ENCODE data around the gene LST1. TPM values are rescaled to one million over a fixed set of nuclear protein-coding genes. Genes with fewer than 3 reads are reported as not detected.

Gene LST1
- total RNA-seq, 1 experiment from 2014 or later: not detected

DNA sequence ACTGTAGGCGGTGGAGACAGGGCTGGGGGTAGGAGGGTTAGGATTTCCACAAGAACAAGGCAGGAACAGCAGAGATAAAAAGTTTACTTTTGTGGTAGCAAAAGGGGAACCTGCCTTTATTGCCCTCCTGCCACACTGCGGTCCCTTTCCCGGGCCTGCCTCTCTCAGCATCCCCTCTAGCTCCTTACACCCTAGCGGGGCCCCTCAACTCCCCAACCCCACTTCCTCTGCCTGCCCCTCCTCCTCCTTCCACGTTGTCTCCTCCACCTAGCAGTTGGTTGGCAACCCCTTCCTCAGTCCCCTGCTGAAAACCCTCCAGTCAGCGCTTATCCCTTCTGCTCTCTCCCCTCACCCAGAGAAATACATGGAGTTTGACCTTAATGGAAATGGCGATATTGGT, 29.7 kb downstream of the LST1 start:
- intact Hi-C loops (cut with micrococcal nuclease; ENCODE audit: unreplicated experiment) (no loop called here), in situ Hi-C loops (cut with HindIII; ENCODE audit: low pct_unique_long_range_greater_than_20kb, low sequenced_read_pairs) (no loop called here)
- no peak for ATAC-seq
- H3K4me3 ChIP-seq (ENCODE audit: low read depth in 2 of 2, low read length in 2 of 2): no peak overlapping the region
- no peaks in the 10 kb centered on the region for H3K9me3 ChIP-seq (ENCODE audit: control insufficient read depth, insufficient read depth, low read depth, low read length)
- no peak for DNase-seq (ENCODE audit: low read depth, low spot score)
- ChIA-PET POLR2A (no interaction called here), CTCF (no interaction called here)
- H3K27ac ChIP-seq (ENCODE audit: low read length): no peak overlapping the region
- H3K27me3 ChIP-seq (ENCODE audit: control insufficient read depth, insufficient read depth, low read length): no peaks in the 10 kb centered on the region
- TF ChIP-seq POLR2AphosphoS5 (IDR thresholded peaks at IDR 0.05; ENCODE audit: low read depth, low read length): no peak
- TF ChIP-seq SIN3A (IDR thresholded peaks at IDR 0.05; ENCODE audit: borderline replicate concordance, insufficient read depth, low read depth, low read length): no peak
- TF ChIP-seq, protein P1, sequence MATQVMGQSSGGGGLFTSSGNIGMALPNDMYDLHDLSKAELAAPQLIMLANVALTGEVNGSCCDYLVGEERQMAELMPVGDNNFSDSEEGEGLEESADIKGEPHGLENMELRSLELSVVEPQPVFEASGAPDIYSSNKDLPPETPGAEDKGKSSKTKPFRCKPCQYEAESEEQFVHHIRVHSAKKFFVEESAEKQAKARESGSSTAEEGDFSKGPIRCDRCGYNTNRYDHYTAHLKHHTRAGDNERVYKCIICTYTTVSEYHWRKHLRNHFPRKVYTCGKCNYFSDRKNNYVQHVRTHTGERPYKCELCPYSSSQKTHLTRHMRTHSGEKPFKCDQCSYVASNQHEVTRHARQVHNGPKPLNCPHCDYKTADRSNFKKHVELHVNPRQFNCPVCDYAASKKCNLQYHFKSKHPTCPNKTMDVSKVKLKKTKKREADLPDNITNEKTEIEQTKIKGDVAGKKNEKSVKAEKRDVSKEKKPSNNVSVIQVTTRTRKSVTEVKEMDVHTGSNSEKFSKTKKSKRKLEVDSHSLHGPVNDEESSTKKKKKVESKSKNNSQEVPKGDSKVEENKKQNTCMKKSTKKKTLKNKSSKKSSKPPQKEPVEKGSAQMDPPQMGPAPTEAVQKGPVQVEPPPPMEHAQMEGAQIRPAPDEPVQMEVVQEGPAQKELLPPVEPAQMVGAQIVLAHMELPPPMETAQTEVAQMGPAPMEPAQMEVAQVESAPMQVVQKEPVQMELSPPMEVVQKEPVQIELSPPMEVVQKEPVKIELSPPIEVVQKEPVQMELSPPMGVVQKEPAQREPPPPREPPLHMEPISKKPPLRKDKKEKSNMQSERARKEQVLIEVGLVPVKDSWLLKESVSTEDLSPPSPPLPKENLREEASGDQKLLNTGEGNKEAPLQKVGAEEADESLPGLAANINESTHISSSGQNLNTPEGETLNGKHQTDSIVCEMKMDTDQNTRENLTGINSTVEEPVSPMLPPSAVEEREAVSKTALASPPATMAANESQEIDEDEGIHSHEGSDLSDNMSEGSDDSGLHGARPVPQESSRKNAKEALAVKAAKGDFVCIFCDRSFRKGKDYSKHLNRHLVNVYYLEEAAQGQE (IDR thresholded peaks at IDR 0.05; ENCODE audit: insufficient read depth in 1 of 2, low read depth in 2 of 2, low read length in 1 of 2): no peak
- no peak for TF ChIP-seq TCF7L2 (IDR thresholded peaks at IDR 0.05; ENCODE audit: low read depth, low read length)
- TF ChIP-seq, protein P2, sequence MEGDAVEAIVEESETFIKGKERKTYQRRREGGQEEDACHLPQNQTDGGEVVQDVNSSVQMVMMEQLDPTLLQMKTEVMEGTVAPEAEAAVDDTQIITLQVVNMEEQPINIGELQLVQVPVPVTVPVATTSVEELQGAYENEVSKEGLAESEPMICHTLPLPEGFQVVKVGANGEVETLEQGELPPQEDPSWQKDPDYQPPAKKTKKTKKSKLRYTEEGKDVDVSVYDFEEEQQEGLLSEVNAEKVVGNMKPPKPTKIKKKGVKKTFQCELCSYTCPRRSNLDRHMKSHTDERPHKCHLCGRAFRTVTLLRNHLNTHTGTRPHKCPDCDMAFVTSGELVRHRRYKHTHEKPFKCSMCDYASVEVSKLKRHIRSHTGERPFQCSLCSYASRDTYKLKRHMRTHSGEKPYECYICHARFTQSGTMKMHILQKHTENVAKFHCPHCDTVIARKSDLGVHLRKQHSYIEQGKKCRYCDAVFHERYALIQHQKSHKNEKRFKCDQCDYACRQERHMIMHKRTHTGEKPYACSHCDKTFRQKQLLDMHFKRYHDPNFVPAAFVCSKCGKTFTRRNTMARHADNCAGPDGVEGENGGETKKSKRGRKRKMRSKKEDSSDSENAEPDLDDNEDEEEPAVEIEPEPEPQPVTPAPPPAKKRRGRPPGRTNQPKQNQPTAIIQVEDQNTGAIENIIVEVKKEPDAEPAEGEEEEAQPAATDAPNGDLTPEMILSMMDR (IDR thresholded peaks at IDR 0.05): no peak
- H3K36me3 ChIP-seq (ENCODE audit: control insufficient read depth, insufficient read depth, low read length): no peaks in the 10 kb centered on the region
- H3K4me1 ChIP-seq (ENCODE audit: control insufficient read depth, insufficient read depth, low read length): 0 out of 2 replicates have a peak, but pooled peaks cover 3% of the 10 kb centered on the region
- no TSS peak for BruUV-seq (replicated peaks)

DNA sequence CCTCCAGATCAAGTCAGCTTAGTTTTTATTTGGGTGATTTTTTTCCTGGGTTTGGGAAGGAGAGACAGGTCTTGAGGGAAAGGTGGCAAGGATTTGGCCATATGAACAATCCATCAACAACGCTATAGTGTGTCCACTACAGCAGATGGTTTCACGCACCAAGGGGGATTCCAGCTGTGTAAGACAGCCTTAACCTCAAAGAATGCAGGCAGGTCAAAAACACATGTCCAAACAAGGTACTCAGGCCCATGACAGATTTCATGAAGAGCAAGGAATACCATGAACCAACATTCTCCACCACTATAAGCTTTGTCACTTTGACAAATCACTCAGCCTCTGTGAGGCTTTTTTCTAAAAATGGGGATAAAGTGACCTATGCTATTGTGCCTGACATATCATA, 30.9 kb downstream of the LST1 start:
- no TSS peak for BruUV-seq (replicated peaks)
- ChIA-PET POLR2A (interaction anchor here (0.6 kb wide), 2 partner anchors 29 to 59 kb away, joined by 6 to 10 read pairs; no protein-coding TSS in a partner anchor), CTCF (no interaction called here)
- TF ChIP-seq SIN3A (IDR thresholded peaks at IDR 0.05; ENCODE audit: borderline replicate concordance, insufficient read depth, low read depth, low read length) (no peak), POLR2AphosphoS5 (IDR thresholded peaks at IDR 0.05; ENCODE audit: low read depth, low read length) (no peak), TCF7L2 (IDR thresholded peaks at IDR 0.05; ENCODE audit: low read depth, low read length) (no peak)
- TF ChIP-seq, protein P1 (IDR thresholded peaks at IDR 0.05; ENCODE audit: insufficient read depth in 1 of 2, low read depth in 2 of 2, low read length in 1 of 2): no peak
- TF ChIP-seq, protein P2 (IDR thresholded peaks at IDR 0.05): no peak
- H3K36me3 ChIP-seq (ENCODE audit: control insufficient read depth, insufficient read depth, low read length): peaks cover 7% of the 10 kb centered on the region; the same call in 1 of the 2 replicates
- intact Hi-C loops (cut with micrococcal nuclease; ENCODE audit: unreplicated experiment) (no loop called here), in situ Hi-C loops (cut with HindIII; ENCODE audit: low pct_unique_long_range_greater_than_20kb, low sequenced_read_pairs) (no loop called here)
- H3K9me3 ChIP-seq (ENCODE audit: control insufficient read depth, insufficient read depth, low read depth, low read length): no peaks in the 10 kb centered on the region
- no peak overlapping the region for H3K27ac ChIP-seq (ENCODE audit: low read length)
- H3K27me3 ChIP-seq (ENCODE audit: control insufficient read depth, insufficient read depth, low read length): no peaks in the 10 kb centered on the region
- no peak overlapping the region for H3K4me3 ChIP-seq (ENCODE audit: low read depth in 2 of 2, low read length in 2 of 2)
- ATAC-seq: no peak
- DNase-seq (ENCODE audit: low read depth, low spot score): no peak
- peaks cover 4% of the 10 kb centered on the region for H3K4me1 ChIP-seq (ENCODE audit: control insufficient read depth, insufficient read depth, low read length)
